GM18502 (cell line): ENCODE measurements around the gene NEMF.
"Not testable (repeated sequence)": the region's sequence is repeated elsewhere in the genome, so short reads cannot be mapped to it uniquely, and the experiment has no call there.

Experiments used
- ATAC-seq: cut with Tn5 transposase; IDR thresholded peaks from one replicate; pipeline ENCODE4 v1.9.1; 2021; ENCODE audit warnings: mild to moderate bottlenecking; ENCODE audit not compliant: unreplicated experiment, poor library complexity

NEMF gene, protein sequence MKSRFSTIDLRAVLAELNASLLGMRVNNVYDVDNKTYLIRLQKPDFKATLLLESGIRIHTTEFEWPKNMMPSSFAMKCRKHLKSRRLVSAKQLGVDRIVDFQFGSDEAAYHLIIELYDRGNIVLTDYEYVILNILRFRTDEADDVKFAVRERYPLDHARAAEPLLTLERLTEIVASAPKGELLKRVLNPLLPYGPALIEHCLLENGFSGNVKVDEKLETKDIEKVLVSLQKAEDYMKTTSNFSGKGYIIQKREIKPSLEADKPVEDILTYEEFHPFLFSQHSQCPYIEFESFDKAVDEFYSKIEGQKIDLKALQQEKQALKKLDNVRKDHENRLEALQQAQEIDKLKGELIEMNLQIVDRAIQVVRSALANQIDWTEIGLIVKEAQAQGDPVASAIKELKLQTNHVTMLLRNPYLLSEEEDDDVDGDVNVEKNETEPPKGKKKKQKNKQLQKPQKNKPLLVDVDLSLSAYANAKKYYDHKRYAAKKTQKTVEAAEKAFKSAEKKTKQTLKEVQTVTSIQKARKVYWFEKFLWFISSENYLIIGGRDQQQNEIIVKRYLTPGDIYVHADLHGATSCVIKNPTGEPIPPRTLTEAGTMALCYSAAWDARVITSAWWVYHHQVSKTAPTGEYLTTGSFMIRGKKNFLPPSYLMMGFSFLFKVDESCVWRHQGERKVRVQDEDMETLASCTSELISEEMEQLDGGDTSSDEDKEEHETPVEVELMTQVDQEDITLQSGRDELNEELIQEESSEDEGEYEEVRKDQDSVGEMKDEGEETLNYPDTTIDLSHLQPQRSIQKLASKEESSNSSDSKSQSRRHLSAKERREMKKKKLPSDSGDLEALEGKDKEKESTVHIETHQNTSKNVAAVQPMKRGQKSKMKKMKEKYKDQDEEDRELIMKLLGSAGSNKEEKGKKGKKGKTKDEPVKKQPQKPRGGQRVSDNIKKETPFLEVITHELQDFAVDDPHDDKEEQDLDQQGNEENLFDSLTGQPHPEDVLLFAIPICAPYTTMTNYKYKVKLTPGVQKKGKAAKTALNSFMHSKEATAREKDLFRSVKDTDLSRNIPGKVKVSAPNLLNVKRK

DNA sequence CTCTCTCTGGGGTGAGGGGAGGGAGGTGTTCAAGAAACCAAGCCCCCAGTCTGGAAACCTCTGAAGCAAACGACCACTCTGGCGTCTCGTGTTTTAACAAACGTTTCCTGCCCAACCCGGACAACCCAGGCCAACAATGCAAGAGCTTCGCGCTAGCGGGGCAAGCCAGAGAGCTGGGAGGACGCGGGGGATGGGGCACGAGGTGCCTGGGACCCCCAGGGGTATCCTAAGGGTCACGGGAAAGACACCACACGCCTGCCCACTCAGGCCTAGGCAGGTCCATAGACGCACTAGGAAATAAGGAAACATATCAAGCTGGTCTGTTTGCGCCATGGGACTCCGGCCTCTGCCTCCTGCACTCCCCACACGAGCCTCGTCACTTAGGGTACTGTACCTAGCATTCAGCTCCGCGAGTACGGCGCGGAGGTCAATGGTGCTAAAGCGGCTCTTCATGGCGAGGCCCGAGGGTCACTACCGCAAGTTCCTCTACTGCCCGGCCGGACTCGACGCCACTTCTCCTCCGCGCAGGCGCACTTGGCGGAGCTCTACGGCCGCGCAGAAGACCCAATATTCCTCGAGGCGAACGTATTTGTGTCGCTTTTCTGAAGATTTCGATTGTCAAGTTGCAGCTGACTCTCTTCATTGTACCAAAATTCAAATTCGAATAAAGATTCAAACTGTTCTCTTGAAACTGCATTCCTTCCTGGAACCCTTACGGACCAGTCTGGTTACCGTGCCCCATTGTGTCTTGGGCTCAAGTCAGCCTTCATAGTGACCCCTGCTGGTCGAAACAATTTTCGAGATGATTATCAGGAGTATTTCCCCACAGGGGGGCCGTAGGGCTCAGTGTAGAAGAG lies at the start of gene NEMF:
TSS of gene NEMF (minus strand) at position 488 of the 857 bp plus-strand sequence. CDS start at position 453, 35 bp downstream.
- peak; percentile 81 for ATAC-seq

DNA sequence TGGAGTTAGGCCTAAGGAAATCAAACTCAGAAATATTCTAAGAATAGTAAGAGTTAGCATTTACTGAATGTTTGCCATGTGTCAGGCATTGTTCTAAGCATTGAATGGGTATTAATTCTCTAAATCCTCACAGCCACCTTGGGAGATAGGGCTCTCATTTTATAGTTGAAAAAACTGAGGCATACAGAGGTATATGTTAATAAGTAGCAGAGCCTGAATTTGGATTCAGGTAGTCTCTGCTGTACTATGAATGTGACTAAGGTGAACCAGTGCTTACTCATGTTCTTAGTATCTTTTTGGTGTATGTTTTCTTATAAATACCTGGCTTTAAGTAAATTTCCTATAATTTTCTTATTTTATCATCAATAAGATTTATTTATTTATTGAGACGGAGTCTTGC lies 48.4 kb upstream of the NEMF start:
- no peak for ATAC-seq

DNA sequence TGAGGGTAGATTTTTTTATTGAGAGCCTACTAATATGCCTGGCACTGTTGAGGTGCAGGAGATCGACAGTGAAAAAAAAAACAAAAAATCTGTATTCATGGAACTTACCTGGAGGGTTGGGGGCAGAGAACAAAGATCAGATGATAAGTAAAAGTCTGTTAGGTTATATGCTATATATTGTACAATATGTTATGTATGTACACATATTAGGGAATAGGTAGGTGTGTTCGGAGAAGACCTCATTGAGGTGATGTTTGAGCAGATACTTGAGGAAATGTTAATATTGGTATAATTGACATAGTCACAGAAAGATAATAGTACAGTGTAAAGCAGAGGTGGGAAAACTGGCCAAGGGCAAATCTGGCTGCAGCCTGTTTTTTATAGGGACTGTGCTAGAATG lies 45.9 kb upstream of the NEMF start:
- ATAC-seq: no peak

DNA sequence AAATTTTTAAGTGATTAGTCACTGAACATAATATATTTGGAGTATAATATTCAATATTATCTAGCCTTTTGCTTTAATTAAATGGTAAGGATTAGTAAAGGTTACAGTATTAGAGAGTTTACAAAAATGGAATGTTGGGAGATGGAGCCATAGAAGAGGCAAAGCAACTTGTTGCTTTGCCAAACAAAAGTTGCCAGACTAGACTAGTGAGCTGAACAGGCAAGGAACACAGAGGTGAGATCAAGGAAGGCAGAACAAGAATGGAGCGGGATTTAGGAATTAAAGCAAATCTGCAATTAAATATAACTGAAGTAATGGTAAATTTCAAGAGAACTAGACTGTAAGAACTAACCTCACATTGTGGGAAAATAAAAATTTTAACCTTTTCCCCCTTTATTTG lies 45.4 kb upstream of the NEMF start:
- no peak for ATAC-seq

DNA sequence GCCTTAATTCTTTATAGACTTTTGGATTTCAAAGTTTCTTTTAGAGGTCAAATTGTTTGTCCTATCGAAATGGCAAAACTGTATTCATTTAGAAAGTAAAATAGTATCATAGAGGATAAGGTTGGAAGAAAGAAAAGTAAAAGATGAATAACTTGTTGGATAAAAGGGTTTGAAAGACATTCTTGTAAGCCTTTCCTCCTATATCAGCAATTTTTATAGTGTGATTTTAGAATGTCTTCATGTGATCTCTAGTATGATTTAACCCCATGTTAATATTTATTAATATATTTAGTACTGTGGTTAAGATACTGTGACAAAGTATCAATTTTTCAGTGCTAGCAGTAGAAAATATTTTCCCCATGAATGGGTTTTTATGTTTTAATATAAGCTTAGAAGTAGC lies 44.8 kb upstream of the NEMF start:
- no peak for ATAC-seq

DNA sequence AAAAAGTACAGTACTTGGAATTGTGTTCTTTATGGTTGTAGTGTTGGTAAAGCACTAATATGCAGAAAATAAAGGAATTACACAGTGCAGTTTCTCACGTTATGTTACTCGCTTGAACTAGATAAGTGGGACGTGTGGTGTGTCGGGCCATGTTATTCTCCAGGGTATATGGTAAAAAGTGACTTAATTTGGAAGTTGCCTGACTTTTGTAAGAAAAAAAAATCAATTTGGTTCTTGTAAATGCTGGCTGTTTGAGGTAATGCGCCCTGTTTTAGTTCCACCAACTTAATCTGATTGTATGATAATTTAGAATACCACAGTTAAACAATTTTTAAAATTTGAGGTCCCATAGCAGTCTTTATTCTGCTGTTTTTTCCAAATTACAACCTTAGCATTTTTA lies 44.4 kb upstream of the NEMF start:
- ATAC-seq: no peak

DNA sequence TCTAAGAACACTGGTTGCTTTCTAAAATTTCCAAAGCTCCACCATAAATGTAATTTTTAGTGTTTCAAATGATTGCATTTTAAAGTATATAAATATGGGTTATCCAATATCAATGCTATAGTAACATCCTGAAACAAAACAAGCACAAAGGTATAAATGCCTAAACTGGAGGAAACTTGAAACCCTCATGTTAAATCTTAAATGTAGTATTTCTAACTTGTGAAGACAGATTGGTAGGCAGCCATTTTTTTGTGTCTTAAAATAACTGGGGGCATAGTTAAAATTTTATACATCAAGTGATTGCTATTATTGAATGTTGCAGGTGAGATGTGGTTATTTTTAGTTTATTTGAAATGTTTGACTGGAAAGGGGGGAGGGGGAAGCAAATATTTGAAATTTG lies 43.7 kb upstream of the NEMF start:
- ATAC-seq: not testable (repeated sequence)

DNA sequence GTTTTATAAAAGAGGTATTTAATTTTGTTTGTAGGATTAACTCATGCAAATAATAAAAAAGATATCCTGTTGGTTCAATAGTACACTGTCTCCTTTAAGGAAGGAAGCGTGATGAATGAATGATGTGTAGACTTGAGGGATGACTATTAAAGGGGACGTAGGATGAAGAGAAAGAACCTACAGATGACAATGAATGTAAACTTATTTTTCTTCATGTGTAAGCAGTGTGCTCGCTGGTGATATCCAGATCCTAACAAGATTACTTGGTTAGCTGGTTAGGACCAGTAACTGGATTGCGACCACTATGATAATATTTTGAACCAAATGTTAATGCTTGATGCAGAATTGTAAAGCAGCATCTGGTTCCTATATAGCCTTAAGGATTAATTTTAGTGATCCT lies 42.9 kb upstream of the NEMF start:
- ATAC-seq: no peak

DNA sequence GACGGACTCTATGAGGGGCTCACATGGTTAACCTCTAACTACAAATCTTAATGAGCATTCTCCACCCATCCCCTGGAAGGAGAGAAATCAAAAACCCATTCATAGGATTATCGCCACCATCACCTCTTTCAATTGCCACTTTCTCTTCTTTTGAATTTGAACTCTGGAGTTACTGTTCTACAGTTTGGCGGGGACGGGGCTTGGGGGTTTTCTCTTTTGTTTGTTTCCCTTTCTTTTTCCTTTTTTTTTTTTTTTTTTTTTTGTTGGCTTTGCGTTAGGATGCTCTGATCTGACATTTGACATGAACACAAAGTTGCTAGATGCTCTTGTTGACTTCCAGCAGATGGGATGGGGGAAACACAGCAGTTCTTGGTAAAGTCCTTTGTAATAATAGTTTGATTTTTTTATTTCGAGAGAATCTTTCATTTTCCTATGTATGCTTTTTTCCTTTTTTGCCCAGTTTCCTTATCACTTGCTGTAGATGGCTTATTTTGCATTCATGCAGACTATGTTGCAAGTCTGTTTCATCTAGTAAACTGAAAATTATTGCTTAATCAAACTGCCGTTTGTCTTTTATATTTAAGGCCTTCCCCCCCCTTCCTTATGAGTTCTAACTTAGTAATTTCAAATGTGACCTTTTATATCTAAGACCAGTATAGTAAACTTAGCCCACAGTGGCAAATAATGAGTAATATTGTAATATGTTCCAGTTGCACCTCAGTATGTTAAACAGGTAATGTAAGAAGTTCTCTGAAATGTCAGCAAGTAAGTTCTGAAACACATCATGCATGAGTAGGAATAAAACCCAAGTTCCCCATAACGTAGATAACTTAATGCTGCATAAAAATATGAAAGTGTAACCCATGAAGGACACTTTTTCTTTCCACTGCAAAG lies 41.9 kb upstream of the NEMF start:
- not testable (repeated sequence) for ATAC-seq

DNA sequence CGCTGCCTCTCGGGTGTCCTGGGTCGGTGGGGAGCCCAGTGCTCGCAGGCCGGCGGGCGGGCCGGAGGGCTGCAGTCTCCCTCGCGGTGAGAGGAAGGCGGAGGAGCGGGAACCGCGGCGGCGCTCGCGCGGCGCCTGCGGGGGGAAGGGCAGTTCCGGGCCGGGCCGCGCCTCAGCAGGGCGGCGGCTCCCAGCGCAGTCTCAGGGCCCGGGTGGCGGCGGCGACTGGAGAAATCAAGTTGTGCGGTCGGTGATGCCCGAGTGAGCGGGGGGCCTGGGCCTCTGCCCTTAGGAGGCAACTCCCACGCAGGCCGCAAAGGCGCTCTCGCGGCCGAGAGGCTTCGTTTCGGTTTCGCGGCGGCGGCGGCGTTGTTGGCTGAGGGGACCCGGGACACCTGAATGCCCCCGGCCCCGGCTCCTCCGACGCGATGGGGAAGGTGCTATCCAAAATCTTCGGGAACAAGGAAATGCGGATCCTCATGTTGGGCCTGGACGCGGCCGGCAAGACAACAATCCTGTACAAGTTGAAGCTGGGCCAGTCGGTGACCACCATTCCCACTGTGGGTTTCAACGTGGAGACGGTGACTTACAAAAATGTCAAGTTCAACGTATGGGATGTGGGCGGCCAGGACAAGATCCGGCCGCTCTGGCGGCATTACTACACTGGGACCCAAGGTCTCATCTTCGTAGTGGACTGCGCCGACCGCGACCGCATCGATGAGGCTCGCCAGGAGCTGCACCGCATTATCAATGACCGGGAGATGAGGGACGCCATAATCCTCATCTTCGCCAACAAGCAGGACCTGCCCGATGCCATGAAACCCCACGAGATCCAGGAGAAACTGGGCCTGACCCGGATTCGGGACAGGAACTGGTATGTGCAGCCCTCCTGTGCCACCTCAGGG lies 41.0 kb upstream of the NEMF start:
- peak; percentile 39 for ATAC-seq

DNA sequence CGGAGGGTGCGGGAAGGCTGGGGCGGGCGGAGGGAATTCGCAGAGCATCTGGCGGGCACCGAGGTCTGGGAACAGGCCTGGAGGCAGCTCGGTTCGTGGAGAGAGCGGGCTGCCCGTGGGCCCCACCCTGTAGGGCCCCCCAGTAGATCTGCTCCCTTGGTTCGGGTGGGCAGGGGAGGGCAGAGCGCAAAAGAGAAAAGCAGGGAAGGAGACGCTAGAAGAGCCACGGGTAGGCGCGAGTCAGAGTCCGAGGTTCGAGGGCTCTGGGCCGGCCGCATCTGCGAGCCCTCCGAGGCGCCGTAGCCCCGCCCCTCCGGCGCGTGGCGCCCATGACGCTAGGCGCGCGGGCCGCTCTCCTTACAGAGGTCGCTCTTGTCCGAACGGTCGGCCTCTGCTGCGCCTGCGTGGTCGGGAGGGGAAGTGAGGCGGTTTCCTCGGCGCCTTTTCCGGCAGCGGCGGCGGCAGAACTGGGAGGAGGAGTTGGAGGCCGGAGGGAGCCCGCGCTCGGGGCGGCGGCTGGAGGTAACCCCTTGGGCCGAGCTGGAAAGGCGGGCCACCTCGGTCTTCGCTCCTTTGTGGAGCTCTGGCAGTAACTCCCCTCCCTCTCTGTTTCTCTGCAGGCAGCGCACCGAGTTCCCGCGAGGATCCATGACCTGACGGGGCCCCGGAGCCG lies 40.2 kb upstream of the NEMF start, which contains the start of gene ARF6:
TSS of gene ARF6 (plus strand) at position 447 of the 673 bp plus-strand sequence. CDS start 655 bp downstream, outside the sequence.
- peak; percentile 86 for ATAC-seq

DNA sequence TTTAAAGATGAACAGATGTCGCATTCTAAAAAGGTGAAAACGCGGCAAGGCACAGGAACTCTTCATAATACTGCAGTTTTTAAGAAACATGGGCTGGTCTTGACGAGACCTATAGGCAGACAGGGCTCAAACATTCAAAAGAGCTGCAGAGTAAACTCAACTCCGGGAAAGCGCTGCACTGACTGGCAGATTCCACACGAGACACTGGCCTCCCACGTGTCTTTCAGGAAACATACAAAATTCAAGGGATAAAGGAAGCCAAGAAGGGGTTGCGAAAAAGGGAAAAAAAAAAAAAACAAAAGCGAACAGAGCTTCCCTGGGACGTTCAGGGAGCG lies 39.7 kb upstream of the NEMF start:
- peak; percentile 42 for ATAC-seq

DNA sequence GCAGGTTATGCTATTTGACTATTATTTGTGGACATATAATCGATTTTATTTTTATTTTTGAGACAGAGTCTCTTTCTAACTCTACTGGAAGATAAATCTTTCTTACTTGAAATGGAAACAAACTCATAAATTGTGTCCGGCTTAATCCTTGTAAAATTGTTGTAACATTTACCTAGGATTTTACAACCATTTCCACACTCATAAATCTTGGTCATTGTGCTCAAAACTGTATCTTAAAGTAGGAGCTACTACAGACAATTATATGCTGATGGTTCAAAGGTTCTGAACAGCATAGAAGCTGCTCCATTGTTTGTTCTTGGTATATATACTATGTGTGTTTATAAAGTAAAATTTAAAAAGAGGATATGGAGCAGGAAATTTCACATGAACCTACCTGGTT lies 35.7 kb upstream of the NEMF start:
- no peak for ATAC-seq

DNA sequence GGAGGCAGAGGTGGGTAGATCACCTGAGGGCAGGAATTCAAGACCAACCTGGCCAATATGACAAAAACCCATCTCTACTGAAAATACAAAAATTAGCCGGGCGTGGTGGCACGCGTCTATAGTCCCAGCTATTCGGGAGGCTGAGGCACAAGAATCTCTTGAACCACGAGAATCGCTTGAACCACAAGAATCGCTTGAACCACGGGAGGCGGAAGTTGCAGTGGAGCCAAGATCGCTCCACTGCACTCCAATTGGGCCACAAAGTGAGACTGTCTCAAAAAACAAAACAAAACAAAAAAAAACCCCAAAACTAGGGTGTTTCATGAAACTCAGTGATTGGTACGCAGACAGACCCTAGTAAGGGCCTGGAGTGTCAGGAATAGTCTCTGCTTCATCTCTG lies 33.9 kb upstream of the NEMF start:
- ATAC-seq: no peak

DNA sequence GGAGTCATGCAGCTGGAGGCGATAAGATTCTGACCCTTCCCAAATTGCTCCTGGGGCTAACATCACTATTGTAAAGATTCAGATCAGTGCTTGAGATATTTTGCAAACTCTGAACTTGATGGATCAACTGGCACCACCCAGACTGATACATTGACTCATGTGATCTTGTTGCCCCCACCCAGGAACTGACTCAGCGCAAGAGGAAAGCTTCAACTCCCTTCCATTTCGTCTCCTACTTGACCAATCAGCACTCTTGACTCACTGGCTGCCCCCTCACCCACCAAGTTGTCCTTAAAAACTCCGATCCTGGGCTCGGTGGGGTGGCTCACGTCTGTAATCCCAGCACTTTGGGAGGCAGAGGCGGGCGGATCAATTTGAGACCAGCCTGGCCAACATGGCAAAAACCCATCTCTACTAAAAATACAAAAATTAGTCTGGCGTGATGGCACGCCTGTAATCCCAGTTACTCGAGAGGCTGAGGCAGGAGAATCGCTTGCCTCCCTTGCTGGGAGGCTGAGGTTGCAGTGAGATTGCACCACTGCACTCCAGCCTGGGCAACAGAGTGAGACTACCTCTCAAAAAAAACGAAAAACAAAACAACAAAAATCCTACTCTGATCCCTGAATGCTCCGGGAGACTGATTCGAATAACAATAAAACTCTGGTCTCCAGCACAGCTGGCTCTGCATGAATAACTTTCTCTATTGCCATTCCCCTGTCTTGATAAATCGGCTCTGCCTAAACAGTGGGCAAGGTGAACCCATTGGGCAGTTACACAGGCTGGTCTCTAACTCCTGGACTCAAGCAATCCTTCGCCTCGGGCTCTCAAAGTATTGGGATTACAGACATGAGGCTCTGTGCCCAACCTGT lies 30.5 kb upstream of the NEMF start:
- no peak for ATAC-seq

DNA sequence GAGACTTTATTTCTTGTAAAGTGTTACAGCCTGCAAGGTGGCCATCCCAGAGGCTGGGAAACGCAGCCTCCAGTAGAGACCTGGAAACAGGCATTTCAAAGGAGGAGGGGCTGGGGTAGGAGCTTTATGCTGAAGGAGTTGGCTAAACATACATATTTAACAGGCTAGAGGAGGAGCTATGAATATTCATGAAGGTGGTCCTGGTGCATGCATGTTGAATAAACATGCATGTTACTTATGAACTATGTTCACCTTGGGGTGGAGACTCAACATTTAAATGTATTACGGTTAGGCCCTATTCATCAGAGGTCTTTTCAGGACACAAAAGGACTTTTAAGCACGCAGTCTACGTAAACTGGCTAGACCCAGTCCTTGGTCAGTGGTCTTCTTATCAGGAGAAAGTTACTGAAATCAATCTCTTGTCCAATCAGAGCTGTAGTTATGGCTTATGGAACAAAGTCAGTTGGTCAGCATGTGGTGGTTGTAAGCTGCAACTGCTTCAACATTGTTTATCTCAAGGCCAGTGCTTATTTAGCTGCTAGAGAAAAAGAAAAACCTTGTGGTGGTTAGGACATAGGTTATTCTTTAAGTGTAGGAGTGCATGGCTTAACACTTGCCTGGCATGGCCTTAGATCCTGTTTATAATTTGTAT lies 28.9 kb upstream of the NEMF start:
- ATAC-seq: no peak
